GM23248 (cell line): Measurements from ENCODE around the gene PRTN3.

Experiments used
- EZH2 ChIP-seq: fragments of 200-600 bp; sonication (generic); IDR thresholded peaks from 2 replicates; pipeline ENCODE4 v1.6.1; 2018; ENCODE audit warnings: antibody characterized with exemption, mild to moderate bottlenecking; ENCODE audit not compliant: insufficient read depth, poor library complexity, severe bottlenecking
- EZH2phosphoT487 ChIP-seq: fragments of 200-600 bp; sonication (generic); IDR thresholded peaks from 2 replicates; pipeline ENCODE4 v1.6.1; 2018; ENCODE audit warnings: antibody characterized with exemption, moderate library complexity, mild to moderate bottlenecking, low read depth; ENCODE audit not compliant: insufficient read depth

DNA sequence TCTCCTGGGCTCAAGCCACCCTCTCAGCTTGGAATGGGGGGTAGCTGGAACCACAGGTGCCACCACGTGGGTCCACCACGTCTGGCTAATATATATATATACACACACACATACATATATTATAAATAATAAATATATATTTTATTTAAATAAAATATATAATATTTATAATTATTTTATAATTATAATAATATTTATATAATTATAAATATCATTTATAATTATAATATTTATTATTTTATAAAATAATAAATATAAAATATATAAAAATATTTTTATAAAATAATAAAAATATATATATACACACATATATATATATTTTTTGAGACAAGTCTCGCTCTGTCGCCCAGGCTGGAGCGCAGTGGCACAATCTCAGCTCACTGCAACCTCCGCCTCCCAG is 13.8 kb downstream of the PRTN3 start:
- no peak for TF ChIP-seq EZH2
- no peak for TF ChIP-seq EZH2phosphoT487
